ENCODE measurements around the gene PYDC1.

PYDC1 gene

GRCh38 chr16:31186176-31186575 is 30.8 kb downstream of the PYDC1 start:
- no peak for TF ChIP-seq REST (IDR thresholded peaks at IDR 0.05; ENCODE audit: insufficient read depth in 1 of 2, low read depth in 2 of 2, low read length in 2 of 2)
- TF ChIP-seq SIN3A (IDR thresholded peaks at IDR 0.05; ENCODE audit: borderline replicate concordance, insufficient read depth, low read length): no peak
- TF ChIP-seq TAF1 (IDR thresholded peaks at IDR 0.05; ENCODE audit: borderline replicate concordance, insufficient read depth, low read length): no peak
- no peak for TF ChIP-seq POLR2AphosphoS5 (IDR thresholded peaks at IDR 0.05; ENCODE audit: low read depth, low read length)
- no peak for TF ChIP-seq FOXP2 (optimal IDR thresholded peaks at IDR 0.05; ENCODE audit: borderline replicate concordance, extremely low read depth, extremely low read length, insufficient read depth)

- TF ChIP-seq FOXP2 (optimal IDR thresholded peaks at IDR 0.05; ENCODE audit: borderline replicate concordance, extremely low read depth, extremely low read length, insufficient read depth): no peak
- no peak for TF ChIP-seq REST (IDR thresholded peaks at IDR 0.05; ENCODE audit: insufficient read depth in 1 of 2, low read depth in 2 of 2, low read length in 2 of 2)
- TF ChIP-seq SIN3A (IDR thresholded peaks at IDR 0.05; ENCODE audit: borderline replicate concordance, insufficient read depth, low read length): no peak
- no peak for TF ChIP-seq TAF1 (IDR thresholded peaks at IDR 0.05; ENCODE audit: borderline replicate concordance, insufficient read depth, low read length)
- no peak for TF ChIP-seq POLR2AphosphoS5 (IDR thresholded peaks at IDR 0.05; ENCODE audit: low read depth, low read length)
These were observed 31.6 kb downstream of the PYDC1 start for GRCh38 chr16:31185339-31185738.

GRCh38 chr16:31184888-31185287 is 32.0 kb downstream of the PYDC1 start:
- TF ChIP-seq SIN3A (IDR thresholded peaks at IDR 0.05; ENCODE audit: borderline replicate concordance, insufficient read depth, low read length): no peak
- no peak for TF ChIP-seq TAF1 (IDR thresholded peaks at IDR 0.05; ENCODE audit: borderline replicate concordance, insufficient read depth, low read length)
- TF ChIP-seq REST (IDR thresholded peaks at IDR 0.05; ENCODE audit: insufficient read depth in 1 of 2, low read depth in 2 of 2, low read length in 2 of 2): no peak
- TF ChIP-seq FOXP2 (optimal IDR thresholded peaks at IDR 0.05; ENCODE audit: borderline replicate concordance, extremely low read depth, extremely low read length, insufficient read depth): no peak
- no peak for TF ChIP-seq POLR2AphosphoS5 (IDR thresholded peaks at IDR 0.05; ENCODE audit: low read depth, low read length)

- no peak for TF ChIP-seq TAF1 (IDR thresholded peaks at IDR 0.05; ENCODE audit: borderline replicate concordance, insufficient read depth, low read length)
- TF ChIP-seq SIN3A (IDR thresholded peaks at IDR 0.05; ENCODE audit: borderline replicate concordance, insufficient read depth, low read length): no peak
- no peak for TF ChIP-seq REST (IDR thresholded peaks at IDR 0.05; ENCODE audit: insufficient read depth in 1 of 2, low read depth in 2 of 2, low read length in 2 of 2)
- no peak for TF ChIP-seq POLR2AphosphoS5 (IDR thresholded peaks at IDR 0.05; ENCODE audit: low read depth, low read length)
- no peak for TF ChIP-seq FOXP2 (optimal IDR thresholded peaks at IDR 0.05; ENCODE audit: borderline replicate concordance, extremely low read depth, extremely low read length, insufficient read depth)
These were observed 33.2 kb downstream of the PYDC1 start for GRCh38 chr16:31183432-31184428.

All from PFSK-1 (cell line).